ENCODE results near the gene PTPRT.

DNA sequence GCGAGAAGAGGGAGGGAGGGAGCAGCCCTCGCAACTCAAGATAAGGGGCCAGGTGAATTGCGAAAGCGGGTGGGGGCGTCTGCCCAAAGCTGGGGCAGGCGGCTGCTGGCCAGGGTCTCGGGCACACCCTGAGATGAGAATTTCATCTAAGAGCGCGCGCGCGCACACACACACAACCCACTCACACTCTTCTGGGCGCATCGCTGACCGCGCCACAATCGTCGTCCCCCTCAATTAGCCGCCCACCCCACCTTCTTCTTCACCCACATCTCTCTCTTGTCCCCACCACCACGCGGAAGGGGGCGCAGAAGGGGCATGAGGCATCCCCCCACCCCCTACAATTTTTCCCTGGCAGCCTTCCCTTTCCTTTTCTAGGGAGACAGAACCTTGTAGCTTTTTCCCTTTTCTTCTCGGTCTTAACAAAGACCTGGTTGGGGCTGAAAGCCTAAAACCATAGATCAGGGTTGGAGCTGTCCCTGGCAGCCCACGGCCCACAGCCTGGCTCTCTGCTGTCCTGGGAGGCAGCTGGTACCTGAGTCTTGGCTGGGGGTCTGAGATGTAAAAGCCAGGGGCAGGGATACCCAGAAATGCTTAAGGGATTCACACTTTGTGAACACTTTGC lies 737 bp upstream of the PTPRT start:
- TF ChIP-seq, protein P1, sequence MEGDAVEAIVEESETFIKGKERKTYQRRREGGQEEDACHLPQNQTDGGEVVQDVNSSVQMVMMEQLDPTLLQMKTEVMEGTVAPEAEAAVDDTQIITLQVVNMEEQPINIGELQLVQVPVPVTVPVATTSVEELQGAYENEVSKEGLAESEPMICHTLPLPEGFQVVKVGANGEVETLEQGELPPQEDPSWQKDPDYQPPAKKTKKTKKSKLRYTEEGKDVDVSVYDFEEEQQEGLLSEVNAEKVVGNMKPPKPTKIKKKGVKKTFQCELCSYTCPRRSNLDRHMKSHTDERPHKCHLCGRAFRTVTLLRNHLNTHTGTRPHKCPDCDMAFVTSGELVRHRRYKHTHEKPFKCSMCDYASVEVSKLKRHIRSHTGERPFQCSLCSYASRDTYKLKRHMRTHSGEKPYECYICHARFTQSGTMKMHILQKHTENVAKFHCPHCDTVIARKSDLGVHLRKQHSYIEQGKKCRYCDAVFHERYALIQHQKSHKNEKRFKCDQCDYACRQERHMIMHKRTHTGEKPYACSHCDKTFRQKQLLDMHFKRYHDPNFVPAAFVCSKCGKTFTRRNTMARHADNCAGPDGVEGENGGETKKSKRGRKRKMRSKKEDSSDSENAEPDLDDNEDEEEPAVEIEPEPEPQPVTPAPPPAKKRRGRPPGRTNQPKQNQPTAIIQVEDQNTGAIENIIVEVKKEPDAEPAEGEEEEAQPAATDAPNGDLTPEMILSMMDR (IDR thresholded peaks at IDR 0.05; ENCODE audit: low read length): no peak
- no peak for TF ChIP-seq EZH2 (optimal IDR thresholded peaks at IDR 0.05; ENCODE audit: low read depth, low read length)
- no peak for TF ChIP-seq EZH2phosphoT487 (IDR thresholded peaks at IDR 0.05; ENCODE audit: low read length)

Data from MM.1S (cell line).